Neural cell (in vitro differentiated cells): ENCODE measurements around the gene PPP4R3B. TPM values are rescaled to one million over a fixed set of nuclear protein-coding genes. Genes with fewer than 3 reads are reported as not detected.

Experiments used
- H2AFZ ChIP-seq: fragments of 200-600, 300-800 bp; sonication (generic), shearing (Covaris generic); 2 replicates; pipeline ENCODE4 v1.6.0; 2014; ENCODE audit warnings: low read depth, mild to moderate bottlenecking, antibody characterized with exemption, low read length, moderate library complexity
- H3F3A ChIP-seq: fragments of 200-600 bp; shearing (Covaris generic); 2 replicates; pipeline ENCODE4 v1.6.1; 2016; ENCODE audit warnings: mild to moderate bottlenecking, moderate library complexity, mixed read lengths, antibody characterized with exemption, low read length; ENCODE audit not compliant: insufficient read depth, poor library complexity, severe bottlenecking
- H3K27ac ChIP-seq: fragments of 200-600, 300-800 bp; sonication (generic), shearing (Covaris generic); 2 replicates; pipeline ENCODE4 v1.5.1; 2014; ENCODE audit warnings: mild to moderate bottlenecking, low read length, moderate library complexity
- H3K27me3 ChIP-seq: fragments of 300-800, 200-600 bp; sonication (generic), shearing (Covaris generic); 2 replicates; pipeline ENCODE4 v1.6.0; 2014; ENCODE audit warnings: mild to moderate bottlenecking, low read depth, low read length, moderate library complexity; ENCODE audit not compliant: insufficient read depth
- H3K36me3 ChIP-seq: fragments of 300-800, 200-600 bp; sonication (generic), shearing (Covaris generic); 2 replicates; pipeline ENCODE4 v1.5.1; 2014; ENCODE audit warnings: mild to moderate bottlenecking, antibody characterized with exemption, low read length, moderate library complexity; ENCODE audit not compliant: insufficient read depth
- H3K4me2 ChIP-seq: fragments of 300-800, 200-600 bp; sonication (generic), shearing (Covaris generic); 2 replicates; pipeline ENCODE4 v1.6.0; 2014; ENCODE audit warnings: mild to moderate bottlenecking, low read length
- H3K4me3 ChIP-seq: fragments of 300-800, 200-600 bp; sonication (generic), shearing (Covaris generic); 2 replicates; pipeline ENCODE4 v1.5.1; 2014; ENCODE audit warnings: mild to moderate bottlenecking, low read length, moderate library complexity
- H3K79me2 ChIP-seq: fragments of 200-600 bp; shearing (Covaris generic); replicated peaks from 2 replicates; pipeline ENCODE4 v1.6.0; 2014; ENCODE audit warnings: mild to moderate bottlenecking, low read length, moderate library complexity; ENCODE audit not compliant: insufficient read depth
- H3K9ac ChIP-seq: fragments of 300-800, 200-600 bp; sonication (generic), shearing (Covaris generic); 2 replicates; pipeline ENCODE4 v1.6.1; 2016; ENCODE audit warnings: mild to moderate bottlenecking, low read length, mixed read lengths
- H3K9me2 ChIP-seq: fragments of 200-600 bp; shearing (Covaris generic); 2 replicates; pipeline ENCODE4 v1.6.1; 2016; ENCODE audit warnings: mild to moderate bottlenecking, low read length, mixed read lengths; ENCODE audit not compliant: insufficient read depth
- H3K9me3 ChIP-seq: fragments of 200-600, 300-800 bp; sonication (generic), shearing (Covaris generic); 2 replicates; pipeline ENCODE4 v1.6.1; 2016; ENCODE audit warnings: mild to moderate bottlenecking, mixed run types, low read length, moderate library complexity, mixed read lengths
- H4K20me1 ChIP-seq: fragments of 200-600 bp; shearing (Covaris generic); 2 replicates; pipeline ENCODE4 v1.6.1; 2016; ENCODE audit warnings: mild to moderate bottlenecking, mixed run types; ENCODE audit not compliant: insufficient read depth
- CTCF ChIP-seq: fragments of 450-650 bp; IDR thresholded peaks from 2 replicates; pipeline ENCODE4 v1.5.1; 2014; ENCODE audit warnings: antibody characterized with exemption, mild to moderate bottlenecking, moderate library complexity; ENCODE audit not compliant: poor library complexity, severe bottlenecking
- EP300 ChIP-seq: fragments of 450-650 bp; conservative IDR thresholded peaks from 2 replicates; pipeline ENCODE4 v1.6.1; 2014; ENCODE audit warnings: antibody characterized with exemption, mild to moderate bottlenecking, moderate library complexity; ENCODE audit not compliant: poor library complexity, severe bottlenecking
- EZH2 ChIP-seq: fragments of 200-600, 300-800 bp; shearing (Covaris generic), sonication (generic); IDR thresholded peaks from 2 replicates; pipeline ENCODE4 v1.6.1; 2014; ENCODE audit warnings: antibody characterized with exemption, low read length, borderline replicate concordance, mild to moderate bottlenecking; ENCODE audit not compliant: insufficient read depth, poor library complexity, severe bottlenecking
- MXI1 ChIP-seq: fragments of 450-650 bp; conservative IDR thresholded peaks from 2 replicates; pipeline ENCODE4 v1.6.1; 2014; ENCODE audit warnings: antibody characterized with exemption, mild to moderate bottlenecking; ENCODE audit not compliant: poor library complexity, severe bottlenecking
- POLR2AphosphoS5 ChIP-seq: IDR thresholded peaks from 2 replicates; pipeline ENCODE4 v1.6.1; 2012
- SMC3 ChIP-seq: fragments of 450-650 bp; conservative IDR thresholded peaks from 2 replicates; pipeline ENCODE4 v1.6.1; 2014; ENCODE audit warnings: antibody characterized with exemption, mild to moderate bottlenecking, moderate library complexity; ENCODE audit not compliant: poor library complexity
- polyA plus RNA-seq: library from polyadenylated mRNA; depleted of rRNA; stranded (reverse); fragments of >200 nt; gene quantifications from 2 replicates; pipeline ENCODE4 v1.2.3, GENCODE V29; 2014

PPP4R3B gene
- polyA plus RNA-seq, 1 donor from 2014 or later, result 58.4 TPM

DNA sequence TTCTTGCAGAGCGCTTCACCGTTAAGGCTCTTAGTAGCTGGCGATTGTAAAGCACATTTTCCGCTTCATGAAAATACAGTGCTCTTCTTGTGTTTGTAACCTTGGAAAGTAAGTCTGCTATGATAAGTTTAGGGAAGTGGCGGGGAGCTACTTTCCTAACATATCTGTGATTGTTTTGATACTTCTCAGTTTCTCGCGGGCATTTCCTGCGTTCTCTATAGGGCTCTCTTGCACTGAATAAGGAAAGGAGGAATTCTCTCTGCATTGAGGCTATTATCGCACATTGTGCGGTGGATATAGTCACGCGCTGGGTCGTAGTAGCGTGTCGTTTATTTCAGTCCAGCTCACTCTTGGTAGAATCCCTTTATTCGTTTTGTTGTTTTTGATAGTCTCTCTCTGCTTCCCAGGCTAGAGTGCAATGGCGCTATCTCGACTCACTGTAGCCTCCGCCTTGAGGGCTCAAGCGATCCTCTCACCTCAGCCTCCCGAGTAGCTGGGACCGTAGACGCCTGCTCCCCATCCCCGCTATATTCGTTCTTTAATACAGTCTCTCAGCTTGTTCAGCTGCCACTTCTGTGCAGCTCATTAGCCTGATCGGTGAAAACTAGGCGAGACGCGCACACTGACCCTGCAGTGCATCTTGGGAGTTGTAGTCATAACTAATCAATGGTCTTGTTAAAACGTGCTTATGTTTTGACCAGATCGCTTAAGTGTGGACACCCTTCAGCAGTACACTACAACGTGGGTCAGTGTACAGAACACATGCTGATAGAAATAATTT lies 1.0 kb upstream of the PPP4R3B start:
- peak; percentile 52 for TF ChIP-seq MXI1
- TF ChIP-seq POLR2AphosphoS5, result peak; percentile 73
- no peak for TF ChIP-seq SMC3
- no peaks in the 10 kb centered on the region for H3F3A ChIP-seq
- H2AFZ ChIP-seq, result peak overlapping the region; percentile 63
- no peaks in the 10 kb centered on the region for H3K36me3 ChIP-seq
- H3K79me2 ChIP-seq, result peaks cover 55% of the 10 kb centered on the region
- no peaks in the 10 kb centered on the region for H3K27me3 ChIP-seq
- peak overlapping the region; percentile 96 for H3K4me2 ChIP-seq
- peak overlapping the region; percentile 78 for H3K27ac ChIP-seq
- H4K20me1 ChIP-seq, result no peaks in the 10 kb centered on the region
- H3K9ac ChIP-seq, result peak overlapping the region; percentile 72
- H3K9me2 ChIP-seq, result no peaks in the 10 kb centered on the region
- peak overlapping the region; percentile 82 for H3K4me3 ChIP-seq
- no peaks in the 10 kb centered on the region for H3K9me3 ChIP-seq

DNA sequence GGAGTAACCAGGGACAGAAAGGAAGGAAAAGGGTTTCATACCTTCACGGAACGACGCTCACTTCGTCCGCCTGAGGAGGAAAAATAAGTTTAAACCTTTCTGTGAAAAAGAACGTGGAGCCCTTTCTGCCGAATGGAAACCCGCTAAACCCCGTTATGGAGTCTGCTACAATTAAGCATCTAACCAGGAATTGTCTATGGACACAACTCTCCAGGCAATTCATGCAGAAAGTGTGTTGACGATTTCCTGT lies 528 bp upstream of the PPP4R3B start:
- H3K27me3 ChIP-seq, result no peaks in the 10 kb centered on the region
- TF ChIP-seq MXI1 (no peak), CTCF (peak; percentile 9)
- H3K9ac ChIP-seq, result peak overlapping the region; percentile 72
- H3K79me2 ChIP-seq, result peaks cover 60% of the 10 kb centered on the region
- peak overlapping the region; percentile 63 for H2AFZ ChIP-seq
- H3K27ac ChIP-seq, result peak overlapping the region; percentile 78
- no peaks in the 10 kb centered on the region for H3K36me3 ChIP-seq
- H3F3A ChIP-seq, result no peaks in the 10 kb centered on the region
- no peaks in the 10 kb centered on the region for H3K9me2 ChIP-seq
- H3K9me3 ChIP-seq, result no peaks in the 10 kb centered on the region
- H3K4me2 ChIP-seq, result peak overlapping the region; percentile 96
- H3K4me3 ChIP-seq, result peak overlapping the region; percentile 82
- no peaks in the 10 kb centered on the region for H4K20me1 ChIP-seq

GRCh38 chr2:55616551-55617174 lies 759 bp downstream of the PPP4R3B start:
- peak; percentile 50 for TF ChIP-seq POLR2AphosphoS5
- peak; percentile 91 for TF ChIP-seq MXI1
- no peak for TF ChIP-seq EZH2

DNA sequence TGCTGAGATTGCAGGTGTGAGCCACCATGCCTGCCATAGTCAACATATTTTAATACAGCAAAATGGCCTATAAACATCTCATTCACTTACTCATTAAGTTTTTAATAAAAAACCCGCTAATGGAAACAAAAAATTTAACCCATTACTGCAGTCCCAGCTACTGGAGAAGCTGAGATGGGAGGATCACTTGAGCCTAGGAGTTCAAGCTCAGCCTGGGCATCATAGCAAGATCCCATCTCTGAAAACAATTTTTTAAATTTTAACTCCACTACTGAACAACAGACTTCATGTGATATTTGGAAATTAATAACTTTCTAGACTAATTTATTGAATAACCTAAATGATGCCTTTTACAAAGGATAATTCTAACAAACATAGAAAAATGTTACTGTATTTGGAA lies 5.4 kb downstream of the PPP4R3B start:
- Histone ChIP-seq H3K27ac (no peak overlapping the region), H3K27me3 (no peaks in the 10 kb centered on the region), H4K20me1 (no peaks in the 10 kb centered on the region), H3K9me3 (no peaks in the 10 kb centered on the region), H3F3A (no peaks in the 10 kb centered on the region), H3K9me2 (no peaks in the 10 kb centered on the region), H2AFZ (no peak overlapping the region), H3K4me2 (no peak overlapping the region), H3K9ac (no peak overlapping the region), H3K4me3 (no peak overlapping the region), H3K79me2 (peaks cover 59% of the 10 kb centered on the region), H3K36me3 (peaks cover 8% of the 10 kb centered on the region)
- TF ChIP-seq SMC3, result no peak
- TF ChIP-seq EP300, result no peak

More at GRCh38 chr2:55616551-55617174, 759 bp downstream of the PPP4R3B start:
- H4K20me1 ChIP-seq, result no peaks in the 10 kb centered on the region
- no peaks in the 10 kb centered on the region for H3K9me2 ChIP-seq
- H3K4me3 ChIP-seq, result peak overlapping the region; percentile 82
- H3K79me2 ChIP-seq, result peaks cover 63% of the 10 kb centered on the region
- H3K27ac ChIP-seq, result peak overlapping the region; percentile 96
- peaks cover 4% of the 10 kb centered on the region for H3K36me3 ChIP-seq
- H2AFZ ChIP-seq, result peak overlapping the region; percentile 84
- H3K27me3 ChIP-seq, result no peaks in the 10 kb centered on the region
- H3K9me3 ChIP-seq, result no peaks in the 10 kb centered on the region
- peak overlapping the region; percentile 97 for H3K9ac ChIP-seq
- H3F3A ChIP-seq, result no peaks in the 10 kb centered on the region
- H3K4me2 ChIP-seq, result peak overlapping the region; percentile 85
